Measurements from ENCODE around the gene CANT1.

The CANT1 gene

DNA sequence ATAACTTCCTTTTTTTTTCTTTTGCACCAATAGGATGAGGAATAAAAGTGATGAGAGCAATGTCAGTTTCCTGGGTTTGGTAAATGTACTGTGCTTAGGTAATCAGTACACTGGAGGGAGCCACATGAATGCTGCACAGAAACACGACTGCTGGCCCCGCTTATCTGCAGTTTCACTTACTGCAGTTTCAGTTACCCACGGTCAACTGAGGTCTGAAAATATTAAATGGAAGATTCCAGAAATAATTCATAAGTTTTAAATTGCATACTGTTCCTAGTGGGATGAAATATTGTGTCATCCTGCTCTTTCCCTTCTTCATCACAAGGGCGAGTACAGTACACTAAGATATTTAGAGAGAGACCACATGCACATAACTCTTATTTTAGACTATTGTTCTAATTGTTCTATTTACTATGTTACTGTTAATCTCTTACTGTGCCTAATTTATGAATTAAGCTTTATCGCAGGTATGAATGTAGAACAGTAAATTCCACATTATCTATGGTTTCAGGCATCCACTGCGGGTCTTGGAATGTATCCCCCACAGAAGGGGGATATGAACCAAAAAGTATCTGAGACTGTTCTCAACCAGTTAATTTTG lies 23.4 kb downstream of the CANT1 start:
- Histone ChIP-seq H3K9me3 (ENCODE audit: low read depth, low read length) (no peaks in the 10 kb centered on the region), H3K9ac (ENCODE audit: insufficient read length) (no peak overlapping the region), H3K27ac (peak overlapping the region; percentile 85), H3K36me3 (ENCODE audit: insufficient read depth, low read length) (peaks cover 5% of the 10 kb centered on the region; the same call in 1 of the 2 replicates), H3K4me3 (peak overlapping the region; percentile 1; the same call in 1 of the 2 replicates)
- TF ChIP-seq POLR2AphosphoS5 (IDR thresholded peaks at IDR 0.05; ENCODE audit: borderline replicate concordance, low read depth, low read length) (no peak), FOXP2 (optimal IDR thresholded peaks at IDR 0.05; ENCODE audit: control extremely low read depth, extremely low read length, insufficient read depth) (no peak), EZH2 (IDR thresholded peaks at IDR 0.05) (no peak)
- DNase-seq (ENCODE audit: low read depth, low spot score): no peak

DNA sequence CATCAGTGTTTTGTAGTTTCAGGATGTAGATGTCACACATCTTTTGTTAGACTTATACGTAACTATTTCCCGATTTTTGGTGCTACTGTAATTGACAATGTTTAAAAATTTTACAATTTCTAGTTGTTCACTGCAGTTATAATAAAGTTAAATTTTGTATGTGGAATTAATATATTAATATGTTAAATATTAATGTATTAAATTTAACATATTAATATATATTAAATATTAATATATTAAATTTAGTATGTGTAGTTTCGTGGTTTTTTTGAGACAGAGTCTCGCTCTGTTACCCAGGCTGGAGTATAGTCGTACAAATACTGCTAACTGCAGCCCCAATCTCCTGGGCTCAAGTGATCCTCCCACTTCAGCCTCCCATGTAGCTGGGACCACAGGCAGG lies 24.2 kb downstream of the CANT1 start:
- Histone ChIP-seq H3K9ac (ENCODE audit: insufficient read length) (no peak overlapping the region), H3K36me3 (ENCODE audit: insufficient read depth, low read length) (peaks cover 3% of the 10 kb centered on the region; the same call in 1 of the 2 replicates), H3K27ac (0 out of 2 replicates have a peak overlapping the region, but pooled peaks have one; percentile 26), H3K9me3 (ENCODE audit: low read depth, low read length) (no peaks in the 10 kb centered on the region), H3K4me3 (no peak overlapping the region)
- DNase-seq (ENCODE audit: low read depth, low spot score): no peak
- TF ChIP-seq POLR2AphosphoS5 (IDR thresholded peaks at IDR 0.05; ENCODE audit: borderline replicate concordance, low read depth, low read length) (no peak), EZH2 (IDR thresholded peaks at IDR 0.05) (no peak), FOXP2 (optimal IDR thresholded peaks at IDR 0.05; ENCODE audit: control extremely low read depth, extremely low read length, insufficient read depth) (no peak)

DNA sequence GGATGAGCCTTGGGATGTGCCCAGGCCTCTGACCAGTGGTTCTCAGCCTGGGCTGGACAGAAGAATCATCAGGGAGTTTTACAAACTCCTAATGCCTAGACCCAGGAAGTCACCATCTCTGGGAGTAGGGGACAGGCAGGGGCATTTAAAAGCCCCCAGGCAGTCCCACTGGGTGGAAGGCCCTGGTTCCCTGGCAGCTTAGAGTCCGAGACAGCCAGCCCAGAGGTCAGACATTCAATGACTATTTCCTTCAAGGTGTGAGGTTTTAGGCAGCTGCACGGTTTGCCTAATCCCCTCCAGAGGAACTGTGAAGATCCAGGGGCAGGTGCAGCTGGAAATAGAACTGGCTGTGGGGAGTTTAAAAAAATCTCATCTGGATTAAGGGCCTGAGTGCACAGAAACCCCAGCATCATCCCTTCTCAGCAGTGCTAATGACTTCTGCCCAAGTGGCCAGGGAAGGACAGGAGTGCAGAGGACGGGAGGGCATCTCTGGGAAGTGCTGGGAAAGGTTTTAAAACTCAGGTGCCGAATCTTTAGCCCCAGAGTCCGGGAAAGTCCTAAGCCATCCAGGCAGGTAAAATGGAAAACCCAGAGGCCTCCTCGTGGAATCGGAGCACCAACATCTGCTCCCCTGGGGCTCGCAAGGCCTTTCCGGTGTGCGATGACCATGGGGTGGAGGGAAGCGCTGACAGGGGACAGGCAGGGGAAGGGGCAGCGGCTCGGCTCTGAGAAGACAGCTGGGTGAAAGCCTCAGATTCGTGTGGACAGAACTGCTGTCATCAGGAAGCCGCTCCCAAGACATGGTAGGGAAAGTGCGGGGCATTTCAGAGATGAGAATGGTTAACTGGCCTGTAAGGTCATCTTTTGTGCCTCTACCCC lies 28.3 kb downstream of the CANT1 start:
- H3K9me3 ChIP-seq (ENCODE audit: low read depth, low read length): no peaks in the 10 kb centered on the region
- TF ChIP-seq POLR2AphosphoS5 (IDR thresholded peaks at IDR 0.05; ENCODE audit: borderline replicate concordance, low read depth, low read length) (no peak), FOXP2 (optimal IDR thresholded peaks at IDR 0.05; ENCODE audit: control extremely low read depth, extremely low read length, insufficient read depth) (no peak), EZH2 (IDR thresholded peaks at IDR 0.05) (no peak)
- H3K9ac ChIP-seq (ENCODE audit: insufficient read length): no peak overlapping the region
- H3K36me3 ChIP-seq (ENCODE audit: insufficient read depth, low read length): peaks cover 18% of the 10 kb centered on the region; the same call in 1 of the 2 replicates
- no peak overlapping the region for H3K27ac ChIP-seq
- no peak overlapping the region for H3K4me3 ChIP-seq
- no peak for DNase-seq (ENCODE audit: low read depth, low spot score)

DNA sequence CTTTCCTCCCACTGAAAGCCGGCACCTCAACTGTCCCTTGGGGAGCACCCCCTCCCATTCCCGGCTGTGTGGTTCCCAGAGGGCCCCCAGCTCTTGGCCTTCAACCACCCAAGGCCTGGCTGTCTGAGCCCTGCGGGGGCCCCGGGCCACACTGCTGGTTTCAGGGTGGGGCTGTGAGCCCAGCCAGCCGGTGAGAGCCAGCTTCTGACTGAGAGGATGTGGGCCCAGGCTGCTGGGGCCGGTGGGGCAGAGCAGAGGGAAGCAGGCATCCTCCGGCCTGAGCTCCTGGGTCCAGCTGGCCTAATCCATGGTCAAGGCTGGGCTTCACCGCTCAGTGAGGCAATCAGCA lies 29.0 kb downstream of the CANT1 start:
- no peaks in the 10 kb centered on the region for H3K9me3 ChIP-seq (ENCODE audit: low read depth, low read length)
- H3K27ac ChIP-seq: no peak overlapping the region
- peak overlapping the region; percentile 79 for H3K9ac ChIP-seq (ENCODE audit: insufficient read length)
- peaks cover 19% of the 10 kb centered on the region; the same call in 1 of the 2 replicates for H3K36me3 ChIP-seq (ENCODE audit: insufficient read depth, low read length)
- DNase-seq (ENCODE audit: low read depth, low spot score): no peak
- no peak for TF ChIP-seq EZH2 (IDR thresholded peaks at IDR 0.05)
- TF ChIP-seq POLR2AphosphoS5 (IDR thresholded peaks at IDR 0.05; ENCODE audit: borderline replicate concordance, low read depth, low read length): no peak
- no peak for TF ChIP-seq FOXP2 (optimal IDR thresholded peaks at IDR 0.05; ENCODE audit: control extremely low read depth, extremely low read length, insufficient read depth)
- no peak overlapping the region for H3K4me3 ChIP-seq

DNA sequence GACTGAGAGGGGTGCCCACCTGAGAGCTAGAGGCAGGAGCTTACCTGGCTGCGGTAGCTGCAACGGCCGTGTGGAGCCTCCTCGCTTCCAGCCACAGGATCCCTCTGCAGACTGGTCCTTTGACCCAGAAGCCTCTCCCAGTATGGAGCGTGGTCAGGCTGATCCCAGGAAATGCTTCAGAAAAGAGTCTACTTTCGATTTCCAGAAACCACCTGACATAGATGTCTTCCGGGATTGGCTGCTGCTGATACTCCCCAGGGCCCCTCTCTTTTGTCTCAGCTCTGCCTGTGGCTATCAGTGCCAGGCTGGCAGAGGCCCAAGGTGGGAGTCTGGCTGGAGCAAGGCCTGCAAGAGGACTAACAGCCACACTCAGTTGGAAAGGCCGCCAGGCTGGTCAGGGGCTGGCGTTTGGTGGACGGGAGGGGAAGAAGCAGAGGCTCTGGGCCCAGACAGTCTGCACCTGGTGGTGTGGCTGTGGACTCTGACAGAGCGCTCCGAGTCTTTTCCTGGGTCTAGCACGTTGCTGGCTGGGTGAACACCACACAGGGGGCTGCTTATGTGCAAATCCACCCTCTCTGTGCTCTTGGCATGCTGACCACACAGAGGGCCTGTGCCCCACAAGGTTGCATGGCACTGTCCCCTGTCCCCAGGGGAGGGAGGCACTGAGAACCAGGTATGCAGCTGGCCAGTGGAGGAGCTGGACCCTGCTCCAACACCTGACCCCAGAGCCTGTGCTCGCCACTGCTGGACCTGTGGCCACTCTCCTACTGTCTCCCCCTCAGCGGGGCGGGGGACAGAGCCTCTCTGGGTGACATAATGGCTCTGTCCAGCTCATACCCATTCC lies 29.6 kb downstream of the CANT1 start, which contains the start of gene LGALS3BP:
TSS of gene LGALS3BP (minus strand) at position 144 of the 844 bp plus-strand sequence. CDS start 2,732 bp downstream, outside the sequence.
- Histone ChIP-seq H3K36me3 (ENCODE audit: insufficient read depth, low read length) (peaks cover 19% of the 10 kb centered on the region; the same call in 1 of the 2 replicates), H3K4me3 (peak within 1 kb of the TSS; percentile 84), H3K9me3 (ENCODE audit: low read depth, low read length) (no peaks in the 10 kb centered on the region), H3K9ac (ENCODE audit: insufficient read length) (peak within 1 kb of the TSS; percentile 79), H3K27ac (peak within 1 kb of the TSS; percentile 63; the same call in 1 of the 2 replicates)
- DNase-seq (ENCODE audit: low read depth, low spot score): peak; percentile 22
- no peak for TF ChIP-seq FOXP2 (optimal IDR thresholded peaks at IDR 0.05; ENCODE audit: control extremely low read depth, extremely low read length, insufficient read depth)
- peak; percentile 85 for TF ChIP-seq POLR2AphosphoS5 (IDR thresholded peaks at IDR 0.05; ENCODE audit: borderline replicate concordance, low read depth, low read length)
- TF ChIP-seq EZH2 (IDR thresholded peaks at IDR 0.05): no peak

DNA sequence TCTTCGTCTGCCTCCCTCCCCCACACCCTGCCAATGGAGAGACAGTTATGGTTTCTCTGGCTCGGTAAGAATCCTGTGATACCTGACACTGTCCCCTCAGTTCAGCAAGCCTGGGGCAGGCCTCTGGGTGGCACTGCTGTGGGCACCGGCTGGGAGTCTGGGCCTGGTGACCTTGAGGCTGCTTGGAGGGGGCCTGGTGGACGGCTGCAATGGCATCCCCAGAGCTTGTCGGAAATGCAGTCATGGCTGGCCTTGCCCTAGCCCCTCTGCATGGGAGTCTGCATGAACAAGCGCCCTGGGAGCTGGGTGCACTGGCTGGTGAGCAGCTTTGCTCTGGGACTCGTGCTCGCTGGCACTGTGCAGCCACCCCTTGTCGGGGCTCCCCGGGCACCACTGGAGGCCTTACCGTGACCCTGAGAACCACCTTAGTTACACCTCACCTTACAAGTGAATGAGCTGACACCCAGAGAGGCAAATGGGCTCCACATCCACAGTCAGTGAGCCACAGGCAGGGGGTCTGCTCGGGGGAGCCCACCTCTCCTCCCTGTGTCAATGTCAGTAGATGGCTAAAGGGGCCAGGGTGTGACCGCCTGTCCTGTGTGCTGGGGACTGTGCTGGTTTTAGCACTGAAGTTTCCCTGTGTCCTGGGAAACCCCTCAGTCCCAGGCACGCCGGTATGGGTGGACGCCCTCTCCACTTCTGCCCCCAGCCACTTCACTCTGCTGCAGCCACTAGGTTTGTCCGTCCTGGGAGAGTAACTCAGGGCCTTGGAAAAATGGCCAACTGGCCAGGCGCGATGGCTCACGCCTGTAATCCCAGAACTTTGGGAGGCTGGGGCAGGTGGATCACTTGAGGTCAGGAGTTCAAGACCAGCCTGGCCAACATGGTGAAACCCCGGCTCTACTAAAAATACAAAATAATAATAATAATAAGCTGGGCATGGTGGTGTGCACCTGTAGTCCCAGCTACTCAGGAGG lies 31.3 kb downstream of the CANT1 start:
- Histone ChIP-seq H3K36me3 (ENCODE audit: insufficient read depth, low read length) (peaks cover 25% of the 10 kb centered on the region; the same call in 1 of the 2 replicates), H3K9ac (ENCODE audit: insufficient read length) (peak overlapping the region; percentile 79), H3K9me3 (ENCODE audit: low read depth, low read length) (no peaks in the 10 kb centered on the region), H3K4me3 (peak overlapping the region; percentile 84), H3K27ac (0 out of 2 replicates have a peak overlapping the region, but pooled peaks have one; percentile 9)
- TF ChIP-seq POLR2AphosphoS5 (IDR thresholded peaks at IDR 0.05; ENCODE audit: borderline replicate concordance, low read depth, low read length) (no peak), FOXP2 (optimal IDR thresholded peaks at IDR 0.05; ENCODE audit: control extremely low read depth, extremely low read length, insufficient read depth) (no peak), EZH2 (IDR thresholded peaks at IDR 0.05) (no peak)
- no peak for DNase-seq (ENCODE audit: low read depth, low spot score)

DNA sequence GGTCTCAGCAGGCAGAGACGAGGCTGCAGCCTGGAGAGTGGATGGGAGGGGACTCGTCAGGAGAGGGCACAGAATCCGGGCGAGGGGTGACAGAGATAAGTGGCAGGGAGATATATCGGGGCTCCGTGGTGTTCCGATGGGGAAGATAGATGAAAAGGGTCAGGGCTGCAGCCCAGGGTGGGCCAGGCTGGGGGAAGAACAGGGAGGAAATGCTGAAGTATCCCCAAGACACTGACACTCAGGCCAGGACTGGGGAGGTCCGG lies 32.0 kb downstream of the CANT1 start:
- Histone ChIP-seq H3K9me3 (ENCODE audit: low read depth, low read length) (no peaks in the 10 kb centered on the region), H3K4me3 (peak overlapping the region; percentile 84), H3K36me3 (ENCODE audit: insufficient read depth, low read length) (peaks cover 25% of the 10 kb centered on the region; the same call in 1 of the 2 replicates), H3K27ac (no peak overlapping the region), H3K9ac (ENCODE audit: insufficient read length) (peak overlapping the region; percentile 20)
- TF ChIP-seq FOXP2 (optimal IDR thresholded peaks at IDR 0.05; ENCODE audit: control extremely low read depth, extremely low read length, insufficient read depth) (no peak), POLR2AphosphoS5 (IDR thresholded peaks at IDR 0.05; ENCODE audit: borderline replicate concordance, low read depth, low read length) (no peak), EZH2 (IDR thresholded peaks at IDR 0.05) (no peak)
- no peak for DNase-seq (ENCODE audit: low read depth, low spot score)
